Activated T-helper 1 cell treated with Interleukin-2 at 50 U/mL for 16 hours (primary cell): Measurements from ENCODE around the gene TMEM213.

Experiments
- DNase-seq: peaks from one replicate; pipeline ENCODE4 v3.0.0-alpha.2; 2020; ENCODE audit warnings: low read depth

Gene TMEM213, protein sequence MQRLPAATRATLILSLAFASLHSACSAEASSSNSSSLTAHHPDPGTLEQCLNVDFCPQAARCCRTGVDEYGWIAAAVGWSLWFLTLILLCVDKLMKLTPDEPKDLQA

GRCh38 chr7:138797715-138798320 lies at the start of gene TMEM213, which contains the start of gene ATP6V0A4:
TMEM213 (plus strand) TSS chr7:138797994; CDS start chr7:138798105, 111 bp downstream.
ATP6V0A4 (minus strand) TSS chr7:138798196; CDS start chr7:138771247, 26,949 bp downstream.
- no peak for DNase-seq

DNA sequence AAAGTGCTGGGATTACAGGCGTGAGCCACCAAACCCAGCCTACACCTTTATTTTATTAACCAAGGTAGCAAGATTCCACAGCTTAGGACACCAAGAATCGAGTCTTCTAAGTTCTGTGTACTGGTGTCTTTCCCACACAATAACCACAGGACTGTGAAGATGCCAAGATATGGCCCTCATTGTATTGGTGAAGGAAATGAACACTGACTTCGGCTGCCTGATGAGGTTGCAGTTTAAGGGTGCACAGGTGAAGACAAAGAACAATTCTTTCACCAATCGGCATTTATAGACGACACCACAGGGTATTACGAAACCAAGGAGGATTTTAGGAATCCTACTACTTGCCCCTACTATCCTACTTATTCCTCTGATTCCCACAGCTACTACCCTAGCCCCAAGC lies 49.1 kb upstream of the TMEM213 start:
- no peak for DNase-seq

DNA sequence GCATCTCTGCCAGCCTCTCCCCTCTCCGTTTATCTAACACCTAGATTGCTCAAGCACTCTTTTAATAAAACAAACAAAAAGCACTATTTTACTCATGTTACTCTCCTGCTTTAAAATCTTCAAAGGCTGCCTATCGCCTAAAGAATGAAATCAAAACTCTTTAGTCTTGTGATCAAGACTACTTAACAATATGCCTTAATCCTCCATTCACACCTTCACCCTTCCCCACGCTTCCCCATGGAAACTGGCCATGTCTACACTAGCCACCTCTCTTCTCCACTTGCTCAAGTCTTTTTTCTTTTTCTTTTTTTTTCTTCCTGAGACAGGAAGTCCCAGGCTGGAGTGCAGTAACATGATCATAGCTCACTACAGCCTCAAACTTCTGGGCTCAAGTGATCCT lies 47.8 kb upstream of the TMEM213 start:
- no peak for DNase-seq

GRCh38 chr7:138750473-138750872 lies 47.3 kb upstream of the TMEM213 start:
- no peak for DNase-seq

- DNase-seq = no peak
Observed at GRCh38 chr7:138750901-138751464, 46.8 kb upstream of the TMEM213 start.

DNA sequence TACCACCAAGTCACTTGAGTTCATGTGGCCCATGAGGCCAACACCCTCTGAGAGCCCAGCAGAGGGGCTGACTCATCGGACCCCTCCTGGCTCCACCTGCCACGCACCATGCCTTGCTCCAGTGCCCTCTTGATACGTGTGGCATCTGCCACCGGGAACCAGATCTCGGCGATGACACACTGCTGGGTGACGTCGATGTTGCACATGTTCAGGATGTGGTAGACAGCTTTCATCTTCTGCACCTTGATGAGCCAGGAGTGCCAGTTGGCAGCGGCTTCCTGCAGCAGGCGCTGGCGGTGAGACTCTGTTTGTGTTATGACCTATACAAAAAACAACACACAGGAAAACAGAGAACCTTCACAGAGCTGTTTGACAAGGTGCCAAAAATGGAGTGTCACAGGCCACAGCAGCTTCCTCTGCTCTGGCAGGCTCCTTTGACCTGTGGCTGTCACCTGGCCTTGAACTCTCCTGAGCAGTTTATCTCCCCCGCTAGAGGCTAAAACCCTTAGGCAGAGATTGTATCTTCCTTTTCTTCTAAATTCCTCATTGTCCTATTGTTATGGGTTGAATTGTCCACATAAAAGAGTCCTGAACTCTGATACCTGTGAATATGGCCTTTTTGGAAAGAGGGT lies 45.2 kb upstream of the TMEM213 start:
- DNase-seq = peak; percentile 89

DNA sequence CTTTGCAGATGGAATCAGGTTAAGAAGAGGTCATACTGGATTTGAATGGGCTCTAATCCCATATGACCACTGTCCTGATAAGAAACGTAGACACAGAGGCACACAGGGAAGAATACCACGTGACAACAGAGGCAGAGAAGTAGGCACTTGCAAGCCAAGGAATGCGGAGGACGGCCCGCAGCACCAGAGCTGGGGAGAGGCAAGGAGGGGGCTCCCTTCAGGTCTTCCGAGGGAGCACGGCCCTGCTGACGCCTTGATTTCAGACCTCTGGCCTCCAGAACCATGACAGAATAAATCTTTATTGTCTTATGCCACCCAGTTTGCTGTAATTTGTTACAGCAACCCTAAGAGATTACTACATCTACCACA lies 44.7 kb upstream of the TMEM213 start:
- DNase-seq = no peak

- no peak for DNase-seq
Observed at GRCh38 chr7:138753610-138754009, 44.2 kb upstream of the TMEM213 start.

- DNase-seq = no peak
Observed at GRCh38 chr7:138755331-138755747, 42.5 kb upstream of the TMEM213 start.

DNA sequence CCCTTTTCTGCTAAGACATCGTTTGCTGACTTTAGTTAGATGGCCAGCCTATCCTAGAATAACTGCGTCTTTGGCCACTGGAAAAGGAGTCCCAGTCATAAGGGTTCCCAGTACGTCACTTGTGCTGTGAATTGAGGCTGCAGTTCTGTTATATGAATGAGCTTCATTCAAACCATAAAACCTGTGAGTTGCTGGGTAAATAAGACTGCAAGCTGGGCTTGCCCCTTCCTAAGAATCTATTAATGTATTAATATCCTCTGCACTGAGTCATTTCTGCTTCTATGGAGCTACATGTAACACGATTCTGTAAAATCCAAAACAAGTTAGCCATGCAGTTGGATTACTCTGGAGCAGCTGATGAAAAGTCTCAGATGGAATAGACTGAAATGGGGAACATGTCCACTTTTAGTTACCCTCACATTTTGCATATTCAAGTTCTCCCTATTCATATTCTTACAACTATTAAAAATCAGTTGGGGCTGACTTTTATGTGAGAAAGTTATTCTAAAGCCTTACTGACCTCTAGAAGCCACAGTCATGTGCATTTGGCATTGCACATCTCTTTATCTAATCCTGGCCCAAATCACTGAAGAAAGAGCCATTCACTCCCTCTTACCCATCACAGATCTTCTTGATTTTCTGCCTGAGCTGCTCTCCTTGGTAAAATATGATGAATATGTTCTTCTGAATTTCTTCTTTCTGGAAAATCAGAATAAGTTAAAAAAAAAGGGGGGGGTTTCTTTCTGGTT lies 41.8 kb upstream of the TMEM213 start:
- DNase-seq = no peak

DNA sequence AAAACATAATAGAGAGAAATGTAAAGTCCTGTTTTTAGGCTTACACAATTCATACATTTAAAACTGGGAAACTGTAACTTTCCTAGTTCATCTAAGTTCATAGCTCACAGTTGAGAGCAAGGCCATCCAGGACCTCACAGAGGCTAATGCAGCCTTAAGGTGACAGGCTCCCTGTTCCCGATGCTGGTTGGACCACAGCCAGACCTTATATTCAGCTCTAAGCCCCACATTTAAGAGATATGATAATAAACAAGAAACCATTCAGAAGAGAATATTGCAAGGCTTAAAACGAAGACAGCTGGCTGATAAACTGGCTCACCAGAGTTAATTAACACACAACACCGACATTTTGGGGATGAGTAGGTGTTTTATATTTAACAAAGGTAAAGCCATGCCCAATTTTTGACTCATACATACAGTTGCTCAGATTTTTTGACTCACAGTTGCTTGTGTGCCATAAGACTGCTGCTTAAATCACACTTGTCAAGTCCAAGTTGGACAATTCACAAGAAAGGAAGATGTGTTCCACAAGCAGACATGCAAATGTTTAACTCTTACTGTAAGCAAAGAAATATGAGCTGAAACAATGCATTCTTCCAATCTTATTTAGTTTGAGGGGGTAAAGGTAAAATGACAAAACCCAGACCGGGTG lies 41.1 kb upstream of the TMEM213 start:
- DNase-seq = no peak

GRCh38 chr7:138768241-138768640 lies 29.6 kb upstream of the TMEM213 start:
- DNase-seq = no peak

- DNase-seq = no peak
Observed at GRCh38 chr7:138770904-138771303, 26.9 kb upstream of the TMEM213 start.

DNA sequence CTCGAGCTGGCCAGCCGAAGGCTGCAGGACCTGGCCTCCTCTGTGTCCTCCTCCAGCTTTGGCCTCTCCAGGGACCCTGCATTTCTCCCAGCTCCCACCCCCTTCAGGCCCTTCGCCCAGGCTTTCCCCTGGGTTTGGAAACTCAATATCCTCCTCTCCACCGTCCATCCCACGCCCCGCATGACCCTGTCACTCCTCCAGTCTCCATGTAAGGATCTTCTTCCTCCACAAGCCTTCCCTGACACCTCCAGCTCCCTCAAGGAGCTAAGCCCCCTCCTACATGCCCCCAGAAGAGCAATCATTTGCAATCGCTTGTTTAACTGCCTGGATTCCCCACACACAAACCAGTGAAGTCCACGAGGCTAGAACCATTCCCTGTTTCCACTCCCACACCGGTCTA lies 24.6 kb upstream of the TMEM213 start:
- no peak for DNase-seq

GRCh38 chr7:138773817-138774216 lies 24.0 kb upstream of the TMEM213 start:
- DNase-seq = no peak

DNA sequence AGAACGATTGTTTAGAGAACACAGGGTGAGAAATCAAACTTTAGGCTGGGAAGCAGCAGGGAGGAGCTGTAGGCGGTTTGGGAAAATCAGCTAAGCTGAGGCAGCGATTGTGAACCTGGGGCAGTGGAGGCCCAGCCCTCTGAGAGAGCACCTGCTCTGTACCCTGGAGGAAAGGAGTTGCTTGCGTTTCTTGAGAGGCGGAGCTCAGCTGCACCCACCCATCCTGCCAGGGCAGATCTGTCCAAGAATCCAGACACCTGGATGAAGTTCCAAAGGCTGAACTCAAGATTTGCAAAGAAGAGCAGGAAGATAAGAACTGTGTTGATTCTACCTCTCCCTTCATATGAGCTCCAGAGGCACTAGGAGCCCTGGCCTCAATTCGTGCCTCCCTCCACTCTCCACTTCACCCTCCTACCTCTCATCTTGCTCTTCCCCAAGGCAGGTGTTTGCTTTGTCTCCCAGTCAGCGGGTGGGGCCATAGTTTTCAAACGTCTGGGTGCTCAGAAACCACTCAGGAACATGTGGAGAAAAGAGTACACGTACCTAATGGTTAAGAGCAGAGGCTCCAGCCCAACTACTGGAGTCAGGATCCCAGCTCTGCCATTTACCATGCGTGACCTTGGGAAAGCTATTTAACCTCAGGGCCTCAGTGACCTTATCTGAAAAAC lies 21.5 kb upstream of the TMEM213 start:
- no peak for DNase-seq

DNA sequence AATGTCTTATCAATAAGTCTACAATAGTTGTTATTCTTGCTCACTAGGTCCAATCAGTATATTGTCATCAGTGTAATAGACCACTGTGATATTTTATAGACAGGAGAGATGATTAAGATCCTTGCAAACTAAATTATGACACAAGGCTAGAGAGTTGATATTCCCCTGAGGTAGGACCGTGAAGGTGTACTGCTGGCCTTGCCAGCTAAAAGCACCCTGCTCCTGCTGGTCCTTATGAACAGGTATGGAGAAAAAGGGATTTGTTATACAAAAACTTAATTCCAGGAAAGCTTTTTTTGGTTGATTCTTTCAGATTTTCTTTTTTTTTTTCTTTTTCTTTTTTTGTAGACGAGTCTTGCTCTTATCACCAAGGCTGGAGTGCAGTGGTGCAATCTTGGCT lies 16.8 kb upstream of the TMEM213 start:
- no peak for DNase-seq

DNA sequence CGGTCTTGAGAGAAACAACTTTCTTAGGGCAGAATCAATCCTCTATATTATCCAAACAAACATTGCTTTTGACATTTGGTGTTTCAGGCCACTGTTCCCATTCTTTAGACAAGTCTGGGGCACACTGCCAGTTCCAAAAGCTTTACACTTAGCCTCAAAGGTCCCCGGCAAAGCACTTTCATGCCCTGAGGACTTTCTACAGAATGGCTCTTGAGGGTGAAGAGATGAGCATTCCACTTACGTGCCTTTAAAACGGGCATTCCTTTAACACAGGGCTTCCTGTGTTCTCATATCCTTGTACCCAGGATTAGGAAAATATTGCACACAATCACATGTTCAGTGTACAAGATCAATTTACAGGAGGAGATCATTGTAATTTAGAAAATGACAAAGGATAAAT lies 13.1 kb upstream of the TMEM213 start:
- no peak for DNase-seq

DNA sequence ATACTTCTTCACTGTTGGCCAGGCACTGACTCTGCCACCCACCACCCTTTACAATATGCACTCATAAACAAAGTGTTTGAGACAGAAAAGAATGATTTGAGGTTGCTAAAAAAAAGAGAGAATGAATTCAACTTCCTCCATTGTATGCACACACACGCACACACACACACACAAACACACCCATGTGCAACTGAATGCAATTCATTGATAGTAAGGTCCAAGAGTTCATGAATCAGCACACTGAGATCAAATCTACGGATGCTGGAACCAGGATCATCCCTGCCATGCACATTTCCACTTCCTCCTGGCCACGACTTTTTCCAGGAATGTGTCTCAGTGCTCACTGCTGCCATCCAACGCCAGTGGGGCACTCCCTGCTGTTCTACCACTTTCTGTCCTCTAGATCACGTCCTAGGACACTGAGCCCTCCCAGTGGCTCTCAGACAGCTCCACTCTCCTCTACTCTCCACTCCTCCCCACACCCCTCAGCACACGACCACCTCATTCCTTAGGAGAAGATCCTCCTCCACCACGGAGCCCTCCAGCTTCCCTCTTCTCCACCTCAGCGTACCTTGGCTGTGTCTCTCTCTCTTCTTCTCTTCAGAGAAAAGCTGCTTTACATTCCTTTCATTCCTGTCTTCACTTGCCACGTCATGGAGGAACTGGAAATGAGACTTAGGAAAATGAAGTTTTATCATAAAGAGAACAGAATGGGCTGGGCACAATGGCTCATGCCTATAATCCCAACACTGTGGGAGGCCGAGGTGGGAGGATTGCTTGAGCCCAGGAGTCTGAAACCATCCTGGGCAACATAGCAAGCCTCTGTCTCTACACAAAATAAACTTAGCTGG lies 12.0 kb upstream of the TMEM213 start:
- no peak for DNase-seq

DNA sequence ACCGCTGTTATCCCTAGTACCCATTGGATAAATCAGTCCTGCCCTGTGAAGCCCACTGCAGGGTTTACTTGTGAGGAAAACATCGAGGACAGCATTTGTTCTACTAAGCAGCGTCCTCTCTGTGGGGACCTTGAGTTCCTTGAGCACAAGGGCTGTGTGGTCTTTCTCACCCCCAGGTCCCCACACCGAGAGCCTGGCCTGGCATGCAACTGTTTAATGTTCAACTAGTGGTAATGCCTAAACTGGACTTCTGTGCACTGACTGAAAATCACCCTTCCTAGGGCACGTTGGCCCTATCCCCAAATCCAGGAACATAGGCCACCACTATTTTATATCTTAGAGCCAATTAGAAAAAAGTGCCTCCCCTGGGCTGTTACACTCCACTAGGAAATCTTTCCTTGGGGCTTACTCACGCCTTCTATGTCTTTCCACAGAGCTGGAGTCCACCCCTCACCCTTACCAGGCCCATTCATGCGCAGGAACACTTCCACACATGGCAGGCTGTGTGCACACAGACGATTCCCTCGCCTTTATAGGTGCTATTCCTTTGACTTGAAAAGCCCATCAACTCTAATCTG lies 1.7 kb upstream of the TMEM213 start:
- DNase-seq = no peak
